Ascending aorta (tissue), 2 donors: ENCODE measurements around the gene FUCA1. TPM values are rescaled to one million over a fixed set of nuclear protein-coding genes. Genes with fewer than 3 reads are reported as not detected.
A peak's percentile ranks its signal among the peaks of the same experiment; 100 is the strongest.
"Not testable (repeated sequence)": the region's sequence is repeated elsewhere in the genome, so short reads cannot be mapped to it uniquely, and the experiment has no call there.

Source experiments
- DNase-seq, 2 donors: peaks; one replicate each; pipeline ENCODE4 v3.0.0-alpha.2; 2019; ENCODE audit warnings: low spot score in 2 of 2
- H3K27ac ChIP-seq, 2 donors: fragments of 200-600 bp; sonication (generic); one replicate each; pipeline ENCODE4 v1.5.1; 2016 to 2017; ENCODE audit warnings: mild to moderate bottlenecking in 1 of 2
- H3K27me3 ChIP-seq: fragments of 200-600 bp; sonication (generic); one replicate; pipeline ENCODE4 v1.5.1; 2017
- H3K36me3 ChIP-seq, 2 donors: fragments of 200-600 bp; sonication (generic); one replicate each; pipeline ENCODE4 v1.5.1; 2016
- H3K4me1 ChIP-seq, 2 donors: fragments of 200-600 bp; sonication (generic); one replicate each; pipeline ENCODE4 v1.5.1; 2016 to 2017; ENCODE audit warnings: mild to moderate bottlenecking in 1 of 2
- H3K4me3 ChIP-seq, 2 donors: fragments of 200-600 bp; sonication (generic); one replicate each; pipeline ENCODE4 v1.5.1; 2016 to 2017; ENCODE audit warnings: mild to moderate bottlenecking in 1 of 2
- H3K9me3 ChIP-seq, 2 donors: fragments of 200-600 bp; sonication (generic); one replicate each; pipeline ENCODE4 v1.5.1; 2016
- intact Hi-C: fragments of 100-400 bp; cut with DNase I; formaldehyde crosslinking; loops from one replicate; pipeline ENCODE4 v1.15.1; 2023
- total RNA-seq: library from RNA; depleted of rRNA; stranded (reverse); fragments of >200 nt; gene quantifications from one replicate; pipeline ENCODE4 v1.1.0, GENCODE V29; 2016
- TF ChIP-seq, protein P1 (sequence below), 3 experiments: fragments of 200-600 bp in 2 of 3; fragments of 450-650 bp in 1 of 3; sonication (generic) in 2 of 3; IDR thresholded peaks; one replicate each; pipeline ENCODE4 v1.5.1; 2016 to 2019; ENCODE audit warnings: antibody characterized with exemption in 3 of 3, mild to moderate bottlenecking in 1 of 3, moderate library complexity in 1 of 3

FUCA1 gene
- total RNA-seq, 1 donor from 2014 or later = 11.1 TPM

DNA sequence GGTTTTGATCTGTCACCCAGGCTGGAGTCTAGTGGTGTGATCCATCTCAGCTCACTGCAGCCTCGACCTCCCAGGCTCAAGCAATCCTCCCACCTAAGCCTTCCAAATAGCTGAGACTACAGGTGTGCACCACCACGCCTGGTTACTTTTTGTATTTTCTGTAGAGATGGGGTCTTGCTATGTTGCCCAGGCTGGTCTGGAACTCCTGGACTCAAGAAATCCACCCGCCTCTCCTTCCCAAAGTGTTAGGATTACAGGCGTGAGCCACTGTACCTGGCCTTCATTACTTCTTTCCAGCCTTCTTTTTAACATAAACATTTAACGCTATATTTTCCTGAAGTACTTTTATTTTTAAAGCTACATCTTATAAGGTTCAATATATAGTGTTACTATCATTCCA lies 24.4 kb downstream of the FUCA1 start:
- no peaks in the 10 kb centered on the region for H3K9me3 ChIP-seq
- TF ChIP-seq, protein P1, sequence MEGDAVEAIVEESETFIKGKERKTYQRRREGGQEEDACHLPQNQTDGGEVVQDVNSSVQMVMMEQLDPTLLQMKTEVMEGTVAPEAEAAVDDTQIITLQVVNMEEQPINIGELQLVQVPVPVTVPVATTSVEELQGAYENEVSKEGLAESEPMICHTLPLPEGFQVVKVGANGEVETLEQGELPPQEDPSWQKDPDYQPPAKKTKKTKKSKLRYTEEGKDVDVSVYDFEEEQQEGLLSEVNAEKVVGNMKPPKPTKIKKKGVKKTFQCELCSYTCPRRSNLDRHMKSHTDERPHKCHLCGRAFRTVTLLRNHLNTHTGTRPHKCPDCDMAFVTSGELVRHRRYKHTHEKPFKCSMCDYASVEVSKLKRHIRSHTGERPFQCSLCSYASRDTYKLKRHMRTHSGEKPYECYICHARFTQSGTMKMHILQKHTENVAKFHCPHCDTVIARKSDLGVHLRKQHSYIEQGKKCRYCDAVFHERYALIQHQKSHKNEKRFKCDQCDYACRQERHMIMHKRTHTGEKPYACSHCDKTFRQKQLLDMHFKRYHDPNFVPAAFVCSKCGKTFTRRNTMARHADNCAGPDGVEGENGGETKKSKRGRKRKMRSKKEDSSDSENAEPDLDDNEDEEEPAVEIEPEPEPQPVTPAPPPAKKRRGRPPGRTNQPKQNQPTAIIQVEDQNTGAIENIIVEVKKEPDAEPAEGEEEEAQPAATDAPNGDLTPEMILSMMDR (IDR thresholded peaks at IDR 0.05) = no peak
- peaks cover 0 to 3% of the 10 kb centered on the region in 2 donors for H3K4me1 ChIP-seq
- H3K36me3 ChIP-seq = peaks cover 29 to 41% of the 10 kb centered on the region in 2 donors
- no peak overlapping the region for H3K27ac ChIP-seq
- intact Hi-C loops = no loop called here
- H3K27me3 ChIP-seq = no peaks in the 10 kb centered on the region
- DNase-seq = no peak
- no peak overlapping the region for H3K4me3 ChIP-seq

DNA sequence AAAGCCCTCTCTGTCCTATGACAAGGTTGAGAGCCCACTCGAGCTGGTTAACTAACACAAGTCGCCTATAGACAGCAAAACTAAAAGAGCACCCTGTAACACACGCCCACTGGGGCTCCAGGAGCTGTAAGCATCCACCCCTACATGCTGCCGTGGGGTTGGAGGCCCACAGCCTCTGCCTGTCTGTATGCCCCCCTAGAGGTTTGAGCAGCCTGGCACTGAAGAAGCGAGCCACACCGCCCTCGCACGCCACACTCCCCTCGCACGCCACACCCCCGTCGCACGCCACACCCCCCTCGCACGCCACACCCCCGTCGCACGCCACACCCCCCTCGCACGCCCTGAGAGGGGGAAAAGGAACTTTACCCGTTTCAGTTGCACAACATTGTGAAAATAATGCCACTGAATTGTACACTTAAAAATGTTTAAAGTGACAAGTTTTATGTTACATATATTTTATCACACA lies 29.7 kb downstream of the FUCA1 start:
- H3K4me1 ChIP-seq = peaks cover 0 to 6% of the 10 kb centered on the region in 2 donors
- TF ChIP-seq, protein P1 (IDR thresholded peaks at IDR 0.05) = no peak
- intact Hi-C loops = no loop called here

DNA sequence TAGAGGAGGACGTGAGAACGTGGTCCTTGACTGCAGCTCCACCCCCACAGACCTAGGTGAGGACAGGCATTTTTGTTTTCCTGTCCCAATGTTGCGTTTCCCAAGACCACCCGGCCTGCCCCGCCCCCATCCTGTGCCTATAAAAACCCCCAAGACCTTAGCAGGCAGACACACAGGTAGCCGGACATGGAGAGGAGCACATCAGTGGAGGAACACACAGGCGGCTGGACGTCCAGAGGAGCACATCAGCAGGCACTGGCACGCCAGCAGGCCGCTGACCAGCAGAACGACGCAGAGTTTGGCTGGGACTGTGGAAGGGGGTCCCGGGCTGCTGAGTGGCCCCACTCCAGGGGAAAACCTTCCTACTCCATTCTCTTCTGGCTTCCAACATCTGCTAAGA lies 30.2 kb downstream of the FUCA1 start:
- H3K4me3 ChIP-seq = peak overlapping the region; percentile 43 to 50
- intact Hi-C loops = no loop called here

More for the DNA sequence above, 29.7 kb downstream of the FUCA1 start:
- Histone ChIP-seq H3K27me3 (no peaks in the 10 kb centered on the region), H3K4me3 (peak overlapping the region; percentile 43 to 50), H3K9me3 (no peaks in the 10 kb centered on the region), H3K27ac (no peak overlapping the region), H3K36me3 (no peaks in the 10 kb centered on the region)
- DNase-seq = peak in 1 of 2 donors; percentile 73

DNA sequence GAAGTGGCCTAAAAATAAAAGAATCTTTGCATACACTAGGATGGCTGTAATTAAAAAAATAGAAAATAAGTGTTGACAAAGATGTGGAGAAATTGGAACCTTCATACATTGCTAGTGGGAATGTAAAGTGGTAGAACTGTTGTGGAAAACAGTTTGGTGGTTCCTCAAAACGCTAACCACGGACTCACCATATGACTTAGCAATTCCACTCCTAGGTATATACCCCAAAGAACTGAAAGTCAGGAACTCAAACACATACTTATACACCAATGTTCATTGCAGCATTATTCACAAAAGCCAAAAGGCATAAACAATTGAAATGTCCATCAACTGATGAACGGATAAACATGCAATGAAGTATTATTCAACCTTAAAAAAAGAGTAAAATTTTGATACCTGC lies 32.1 kb downstream of the FUCA1 start:
- DNase-seq = no peak
- intact Hi-C loops = no loop called here
- Histone ChIP-seq H3K36me3 (no peaks in the 10 kb centered on the region), H3K27ac (no peak overlapping the region), H3K9me3 (no peaks in the 10 kb centered on the region), H3K4me1 (peaks cover 0 to 6% of the 10 kb centered on the region in 2 donors), H3K4me3 (no peak overlapping the region), H3K27me3 (no peaks in the 10 kb centered on the region)
- TF ChIP-seq, protein P1 (IDR thresholded peaks at IDR 0.05) = no peak

More for the DNA sequence above, 30.2 kb downstream of the FUCA1 start:
- TF ChIP-seq, protein P1 (IDR thresholded peaks at IDR 0.05) = no peak
- Histone ChIP-seq H3K4me1 (peaks cover 0 to 6% of the 10 kb centered on the region in 2 donors), H3K9me3 (no peaks in the 10 kb centered on the region), H3K27ac (no peak overlapping the region), H3K36me3 (no peaks in the 10 kb centered on the region), H3K27me3 (no peaks in the 10 kb centered on the region)
- no peak for DNase-seq

DNA sequence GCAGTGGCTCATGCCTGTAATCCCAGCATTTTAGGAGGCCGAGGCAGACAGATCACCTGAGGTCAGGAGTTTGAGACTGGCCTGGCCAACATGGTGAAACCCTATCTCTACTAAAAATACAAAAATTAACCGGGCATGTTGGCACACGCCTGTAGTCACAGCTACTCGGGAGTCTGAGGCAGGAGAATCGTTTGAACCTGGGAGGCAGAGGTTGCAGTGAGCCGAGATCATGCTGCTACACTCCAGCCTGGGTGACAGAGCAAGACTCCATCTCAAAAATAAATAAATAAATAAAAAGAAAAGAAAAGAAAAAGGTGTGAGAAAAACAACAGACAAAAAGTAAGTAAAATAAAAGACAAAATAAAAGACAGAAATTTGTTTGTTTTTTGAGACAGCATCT lies 33.9 kb downstream of the FUCA1 start:
- H3K36me3 ChIP-seq, H3K4me3 ChIP-seq, H3K27me3 ChIP-seq, H3K9me3 ChIP-seq, H3K27ac ChIP-seq, intact Hi-C loops, H3K4me1 ChIP-seq, DNase-seq: not testable (repeated sequence)

DNA sequence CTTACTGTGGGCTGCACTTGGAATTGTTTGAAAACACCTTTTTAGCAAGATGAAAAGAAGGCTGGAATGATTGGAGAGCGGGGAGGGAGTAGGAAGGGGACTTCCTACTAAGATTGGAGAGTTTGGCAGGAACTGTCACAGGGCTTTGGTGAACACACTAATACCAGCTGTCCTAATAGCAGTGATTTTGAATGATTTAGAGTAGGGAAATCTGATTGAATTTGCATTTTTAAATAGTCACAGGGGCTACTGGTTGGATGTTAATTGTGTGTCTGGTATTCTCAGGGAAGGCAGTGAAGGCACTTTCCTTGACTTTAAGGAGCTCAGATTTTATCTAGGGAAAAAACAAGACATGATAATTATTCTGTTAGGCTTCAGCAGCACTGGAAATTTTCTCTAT lies 40.4 kb downstream of the FUCA1 start:
- Histone ChIP-seq H3K27me3 (no peaks in the 10 kb centered on the region), H3K36me3 (no peaks in the 10 kb centered on the region), H3K27ac (no peak overlapping the region), H3K4me1 (peaks cover 0 to 6% of the 10 kb centered on the region in 2 donors), H3K4me3 (no peak overlapping the region), H3K9me3 (no peaks in the 10 kb centered on the region)
- DNase-seq = no peak
- intact Hi-C loops = no loop called here
- TF ChIP-seq, protein P1 (IDR thresholded peaks at IDR 0.05) = no peak

DNA sequence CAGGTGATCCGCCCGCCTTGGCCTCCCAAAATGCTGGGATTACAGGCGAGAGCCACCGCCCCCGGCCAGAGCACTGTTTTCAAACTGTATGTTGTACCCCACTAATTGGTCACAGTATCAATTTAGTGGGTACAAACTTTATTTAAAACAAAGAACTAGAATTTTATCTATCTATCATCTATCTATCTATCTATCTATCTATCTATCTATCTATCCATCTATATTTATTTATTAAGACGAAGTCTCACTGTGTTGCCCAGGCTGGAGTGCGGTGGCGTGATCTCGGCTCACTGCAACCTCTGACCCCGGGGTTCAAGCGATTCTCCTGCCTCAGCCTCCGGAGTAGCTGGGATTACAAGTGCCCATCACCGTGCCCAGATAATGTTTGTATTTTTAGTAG lies 41.5 kb downstream of the FUCA1 start:
- DNase-seq, H3K9me3 ChIP-seq, H3K27me3 ChIP-seq, H3K36me3 ChIP-seq, H3K27ac ChIP-seq, intact Hi-C loops, H3K4me3 ChIP-seq, H3K4me1 ChIP-seq: not testable (repeated sequence)
